GM23338 (cell line): ENCODE results near the gene NEK2. TPM values are rescaled to one million over a fixed set of nuclear protein-coding genes. Genes with fewer than 3 reads are reported as not detected.
"Not testable (repeated sequence)": the region's sequence is repeated elsewhere in the genome, so short reads cannot be mapped to it uniquely, and the experiment has no call there.

Source experiments
- ATAC-seq: fragments of 200-7000 bp; cut with Tn5 transposase; 3 replicates; pipeline ENCODE4 v1.9.1; 2020
- DNase-seq: peaks from one replicate; pipeline ENCODE4 v3.0.0-alpha.2; 2015; ENCODE audit warnings: low spot score
- H2AFZ ChIP-seq: fragments of 200-600 bp; sonication (generic); 2 replicates; pipeline ENCODE4 v1.8.0; 2016; ENCODE audit warnings: antibody characterized with exemption, mild to moderate bottlenecking, moderate library complexity
- H3F3A ChIP-seq: fragments of 200-600 bp; sonication (generic); replicated peaks from 2 replicates; pipeline ENCODE4 v1.8.0; 2017; ENCODE audit warnings: antibody characterized with exemption, mixed run types, low read depth
- H3K27ac ChIP-seq: fragments of 200-600 bp; sonication (generic); 2 replicates; pipeline ENCODE4 v1.6.1; 2016; ENCODE audit warnings: low read depth
- H3K27me3 ChIP-seq: fragments of 200-600 bp; sonication (generic); 2 replicates; pipeline ENCODE4 v1.8.0; 2016; ENCODE audit warnings: mild to moderate bottlenecking, mixed run types, moderate library complexity; ENCODE audit not compliant: insufficient read depth
- H3K36me3 ChIP-seq: fragments of 200-600 bp; sonication (generic); 2 replicates; pipeline ENCODE4 v1.8.0; 2016; ENCODE audit warnings: mild to moderate bottlenecking; ENCODE audit not compliant: insufficient read depth
- H3K4me1 ChIP-seq: fragments of 200-600 bp; sonication (generic); 2 replicates; pipeline ENCODE4 v1.8.0; 2016; ENCODE audit warnings: mild to moderate bottlenecking, moderate library complexity; ENCODE audit not compliant: insufficient read depth
- H3K4me2 ChIP-seq: fragments of 200-600 bp; sonication (generic); 2 replicates; pipeline ENCODE4 v1.7.1; 2017; ENCODE audit warnings: mixed run types
- H3K4me3 ChIP-seq: fragments of 200-600 bp; sonication (generic); 2 replicates; pipeline ENCODE4 v1.6.1; 2016; ENCODE audit warnings: mixed run types
- H3K79me2 ChIP-seq: fragments of 200-600 bp; sonication (generic); replicated peaks from 2 replicates; pipeline ENCODE4 v1.8.0; 2017; ENCODE audit warnings: mild to moderate bottlenecking; ENCODE audit not compliant: insufficient read depth
- H3K9me2 ChIP-seq: fragments of 200-600 bp; sonication (generic); 2 replicates; pipeline ENCODE4 v1.8.0; 2017; ENCODE audit not compliant: insufficient read depth
- H4K20me1 ChIP-seq: fragments of 200-600 bp; sonication (generic); replicated peaks from 2 replicates; pipeline ENCODE4 v1.8.0; 2017; ENCODE audit warnings: mild to moderate bottlenecking; ENCODE audit not compliant: insufficient read depth
- H3K27ac Mint-ChIP-seq: 2 replicates; pipeline ENCODE4 v1.8.0; 2020; ENCODE audit warnings: inconsistent platforms, mild to moderate bottlenecking, moderate library complexity, mixed read lengths
- H3K27me3 Mint-ChIP-seq: 3 replicates; pipeline ENCODE4 v1.8.0; 2022; ENCODE audit warnings: low read depth, mild to moderate bottlenecking, moderate library complexity, mixed read lengths, inconsistent platforms; ENCODE audit not compliant: insufficient read depth, poor library complexity
- H3K36me3 Mint-ChIP-seq: 3 replicates; pipeline ENCODE4 v1.8.0; 2021; ENCODE audit warnings: low read depth, mild to moderate bottlenecking, inconsistent platforms, moderate library complexity, mixed read lengths
- H3K4me1 Mint-ChIP-seq: 3 replicates; pipeline ENCODE4 v1.8.0; 2020; ENCODE audit warnings: mild to moderate bottlenecking, inconsistent platforms, mixed read lengths
- H3K4me3 Mint-ChIP-seq: 3 replicates; pipeline ENCODE4 v1.8.0; 2021; ENCODE audit warnings: moderate library complexity, mild to moderate bottlenecking, inconsistent platforms, mixed read lengths
- H3K9me3 Mint-ChIP-seq: 3 replicates; pipeline ENCODE4 v1.8.0; 2020; ENCODE audit warnings: moderate library complexity, mild to moderate bottlenecking, inconsistent platforms, mixed read lengths
- CREB1 ChIP-seq: fragments of 250-450 bp; sonication (Bioruptor Pico); IDR thresholded peaks from 2 replicates; pipeline ENCODE4 v1.5.0; 2020; ENCODE audit warnings: low read depth, mild to moderate bottlenecking, moderate library complexity
- CTCF ChIP-seq, 2 experiments: fragments of 200-600 bp in 1 of 2; sonication (generic) in 1 of 2; conservative IDR thresholded peaks; 2 replicates each; pipeline versions ENCODE4 v1.5.1 to v1.6.1; 2016 to 2017; ENCODE audit warnings: antibody characterized with exemption in 2 of 2, low read depth in 2 of 2, mild to moderate bottlenecking in 2 of 2, moderate library complexity in 1 of 2
- ETS1 ChIP-seq: IDR thresholded peaks from 2 replicates; pipeline ENCODE4 v1.6.1; 2016; ENCODE audit warnings: antibody characterized with exemption
- EZH2 ChIP-seq: fragments of 200-600 bp; sonication (generic); IDR thresholded peaks from one replicate; pipeline ENCODE4 v1.8.0; 2017; ENCODE audit warnings: antibody characterized with exemption, mild to moderate bottlenecking, low read depth; ENCODE audit not compliant: unreplicated experiment
- EZH2phosphoT487 ChIP-seq: fragments of 200-600 bp; sonication (generic); IDR thresholded peaks from one replicate; pipeline ENCODE4 v1.8.1; 2018; ENCODE audit warnings: antibody characterized with exemption; ENCODE audit not compliant: unreplicated experiment
- NANOG ChIP-seq: IDR thresholded peaks from 2 replicates; pipeline ENCODE4 v1.6.1; 2016; ENCODE audit warnings: antibody characterized with exemption, borderline replicate concordance
- POLR2AphosphoS5 ChIP-seq: IDR thresholded peaks from 2 replicates; pipeline ENCODE4 v1.6.1; 2016; ENCODE audit warnings: antibody characterized with exemption, low read depth
- REST ChIP-seq: IDR thresholded peaks from one replicate; pipeline ENCODE4 v1.6.1; 2018; ENCODE audit warnings: antibody characterized with exemption; ENCODE audit not compliant: unreplicated experiment
- ZNF114 ChIP-seq: fragments of 250-450 bp; sonication (Bioruptor Pico); IDR thresholded peaks from 2 replicates; pipeline ENCODE4 v1.5.0; 2020; ENCODE audit warnings: mild to moderate bottlenecking, moderate library complexity
- ZNF331 ChIP-seq: fragments of 250-450 bp; sonication (Bioruptor Pico); IDR thresholded peaks from 2 replicates; pipeline ENCODE4 v1.5.0; 2020; ENCODE audit warnings: low read depth, mild to moderate bottlenecking, moderate library complexity
- polyA plus RNA-seq: library from polyadenylated mRNA; unstranded; fragments of >200 nt; fragmentation: Nextera tagmentation; extraction: Ambion mirVana; gene quantifications from 2 replicates; pipeline ENCODE4 v1.2.1, GENCODE V29; 2016
- total RNA-seq: library from RNA; depleted of rRNA; stranded (reverse); fragments of >200 nt; shearing (Covaris generic); gene quantifications from 2 replicates; pipeline ENCODE4 v1.2.3, GENCODE V29; 2014

NEK2 gene
- total and polyA plus RNA-seq, 2 experiments from 2014 or later = 17.0 to 24.9 TPM

- not testable (repeated sequence) for H3K27me3 Mint-ChIP-seq, ATAC-seq, H3K27ac ChIP-seq
Measured at GRCh38 chr1:211693911-211694310, 18.5 kb upstream of the NEK2 start.

GRCh38 chr1:211688421-211688820 lies 13.0 kb upstream of the NEK2 start:
- ATAC-seq = no peak
- no peak overlapping the region for H3K4me3 Mint-ChIP-seq
- no peak overlapping the region for H3K4me3 ChIP-seq
- TF ChIP-seq NANOG = no peak
- TF ChIP-seq ZNF114 = no peak
- no peak for TF ChIP-seq ZNF331 (CRISPR knock-in tag)
- no peak for TF ChIP-seq CREB1 (CRISPR knock-in tag)
- TF ChIP-seq POLR2AphosphoS5 = no peak
- TF ChIP-seq CTCF (conservative IDR thresholded peaks at IDR 0.05; ENCODE audit: low read depth in 2 of 2) = no peak
- no peak for TF ChIP-seq EZH2phosphoT487
- TF ChIP-seq ETS1 = no peak
- no peak for TF ChIP-seq REST
- TF ChIP-seq EZH2 = no peak

More at GRCh38 chr1:211693911-211694310, 18.5 kb upstream of the NEK2 start:
- H3K27me3 ChIP-seq, H3K36me3 Mint-ChIP-seq, H3K9me2 ChIP-seq, H3K27ac Mint-ChIP-seq, H3K79me2 ChIP-seq, H3K36me3 ChIP-seq, H3K4me1 Mint-ChIP-seq, H2AFZ ChIP-seq, H3K4me3 Mint-ChIP-seq, DNase-seq, H3K4me2 ChIP-seq, H3K9me3 Mint-ChIP-seq, H3K4me1 ChIP-seq, H3K4me3 ChIP-seq, H3F3A ChIP-seq, H4K20me1 ChIP-seq: not testable (repeated sequence)

More at GRCh38 chr1:211688421-211688820, 13.0 kb upstream of the NEK2 start:
- Histone ChIP-seq H3K36me3 (no peaks in the 10 kb centered on the region), H3K27me3 (no peaks in the 10 kb centered on the region), H3K4me1 (no peaks in the 10 kb centered on the region), H3K4me2 (no peak overlapping the region), H3F3A (no peaks in the 10 kb centered on the region), H3K9me2 (no peaks in the 10 kb centered on the region), H3K27ac (no peak overlapping the region), H3K79me2 (no peaks in the 10 kb centered on the region), H4K20me1 (no peaks in the 10 kb centered on the region), H2AFZ (no peak overlapping the region)
- Mint-ChIP-seq H3K27ac (no peak overlapping the region), H3K9me3 (no peaks in the 10 kb centered on the region), H3K27me3 (no peaks in the 10 kb centered on the region), H3K36me3 (no peaks in the 10 kb centered on the region), H3K4me1 (no peaks in the 10 kb centered on the region)
- DNase-seq = no peak
